H9 (cell line): ENCODE measurements around the gene ARID3A. TPM values are rescaled to one million over a fixed set of nuclear protein-coding genes. Genes with fewer than 3 reads are reported as not detected.

Experiments
- DNase-seq: peaks from one replicate; pipeline ENCODE4 v3.0.0-alpha.2; 2017
- H2AFZ ChIP-seq: one replicate; pipeline ENCODE4 v1.6.1; 2013; ENCODE audit warnings: mild to moderate bottlenecking, low read length, control low read depth, moderate library complexity
- H2AK5ac ChIP-seq: 2 replicates; pipeline ENCODE4 v1.6.1; 2013; ENCODE audit warnings: low read length, control low read depth, mixed read lengths; ENCODE audit not compliant: insufficient read length
- H2BK120ac ChIP-seq: one replicate; pipeline ENCODE4 v1.6.1; 2013; ENCODE audit warnings: low read depth, mild to moderate bottlenecking, low read length, control low read depth, inconsistent platforms; ENCODE audit not compliant: poor library complexity, severe bottlenecking
- H2BK12ac ChIP-seq: 2 replicates; pipeline ENCODE4 v1.6.1; 2013; ENCODE audit warnings: low read length, control low read depth, mixed read lengths, low read depth; ENCODE audit not compliant: insufficient read length
- H2BK15ac ChIP-seq: 2 replicates; pipeline ENCODE4 v1.6.1; 2013; ENCODE audit warnings: low read depth, low read length, control low read depth
- H2BK20ac ChIP-seq: one replicate; pipeline ENCODE4 v1.6.1; 2013; ENCODE audit warnings: low read depth, mild to moderate bottlenecking, low read length, control low read depth, inconsistent platforms; ENCODE audit not compliant: poor library complexity, severe bottlenecking
- H2BK5ac ChIP-seq: 2 replicates; pipeline ENCODE4 v1.6.1; 2013; ENCODE audit warnings: low read length, control low read depth, mixed read lengths; ENCODE audit not compliant: insufficient read length
- H3K14ac ChIP-seq: 2 replicates; pipeline ENCODE4 v1.6.1; 2013; ENCODE audit warnings: low read length, control low read depth; ENCODE audit not compliant: insufficient read depth
- H3K18ac ChIP-seq: 2 replicates; pipeline ENCODE4 v1.6.1; 2013; ENCODE audit warnings: low read depth, mild to moderate bottlenecking, mixed read lengths, low read length, control low read depth; ENCODE audit not compliant: insufficient read length
- H3K23ac ChIP-seq: 2 replicates; pipeline ENCODE4 v1.6.1; 2013; ENCODE audit warnings: low read length, control low read depth, mixed read lengths, low read depth; ENCODE audit not compliant: insufficient read length
- H3K23me2 ChIP-seq: 2 replicates; pipeline ENCODE4 v1.6.1; 2013; ENCODE audit warnings: low read depth, mild to moderate bottlenecking, mixed read lengths, low read length, control low read depth; ENCODE audit not compliant: insufficient read length, poor library complexity, severe bottlenecking
- H3K27ac ChIP-seq: 2 replicates; pipeline ENCODE4 v1.5.1; 2013; ENCODE audit warnings: low read length, control low read depth, mixed read lengths, low read depth; ENCODE audit not compliant: insufficient read length
- H3K27me3 ChIP-seq: 2 replicates; pipeline ENCODE4 v1.6.1; 2013; ENCODE audit warnings: low read length, control low read depth, inconsistent platforms; ENCODE audit not compliant: insufficient read depth
- H3K4ac ChIP-seq: 2 replicates; pipeline ENCODE4 v1.6.1; 2013; ENCODE audit warnings: low read depth, mild to moderate bottlenecking, control low read depth, inconsistent platforms, low read length, moderate library complexity
- H3K4me1 ChIP-seq: 2 replicates; pipeline ENCODE4 v1.6.1; 2013; ENCODE audit warnings: low read length, control low read depth, inconsistent platforms; ENCODE audit not compliant: insufficient read depth
- H3K4me2 ChIP-seq: 2 replicates; pipeline ENCODE4 v1.6.1; 2013; ENCODE audit warnings: low read length, control low read depth, mixed read lengths; ENCODE audit not compliant: insufficient read length, insufficient read depth
- H3K56ac ChIP-seq: 2 replicates; pipeline ENCODE4 v1.6.1; 2013; ENCODE audit warnings: low read depth, mild to moderate bottlenecking, mixed read lengths, low read length, control low read depth; ENCODE audit not compliant: insufficient read length
- H3K79me1 ChIP-seq: 2 replicates; pipeline ENCODE4 v1.6.1; 2013; ENCODE audit warnings: low read depth, mild to moderate bottlenecking, moderate library complexity, low read length, control low read depth, inconsistent platforms; ENCODE audit not compliant: insufficient read depth, poor library complexity, severe bottlenecking
- H3K79me2 ChIP-seq: 2 replicates; pipeline ENCODE4 v1.6.1; 2013; ENCODE audit warnings: low read length, control low read depth, inconsistent platforms; ENCODE audit not compliant: insufficient read depth
- H3K9ac ChIP-seq: 2 replicates; pipeline ENCODE4 v1.6.1; 2013; ENCODE audit warnings: low read length, control low read depth, mixed read lengths; ENCODE audit not compliant: insufficient read length; ENCODE audit errors: extremely low read depth
- H3K9me3 ChIP-seq: one replicate; pipeline ENCODE4 v1.6.1; 2013; ENCODE audit warnings: low read depth, low read length, inconsistent platforms; ENCODE audit not compliant: control insufficient read depth
- H3T11ph ChIP-seq: one replicate; pipeline ENCODE4 v1.6.1; 2013; ENCODE audit warnings: mild to moderate bottlenecking, low read length, control low read depth, inconsistent platforms
- H4K20me1 ChIP-seq: one replicate; pipeline ENCODE4 v1.6.1; 2013; ENCODE audit not compliant: control insufficient read depth, insufficient read length, insufficient read depth
- H4K5ac ChIP-seq: 2 replicates; pipeline ENCODE4 v1.6.1; 2013; ENCODE audit warnings: low read depth, mild to moderate bottlenecking, mixed read lengths, low read length, control low read depth; ENCODE audit not compliant: insufficient read length
- H4K8ac ChIP-seq: replicated peaks from 2 replicates; pipeline ENCODE4 v1.6.1; 2013; ENCODE audit warnings: low read length, control low read depth, mixed read lengths, low read depth; ENCODE audit not compliant: insufficient read length
- H4K91ac ChIP-seq: 2 replicates; pipeline ENCODE4 v1.6.1; 2013; ENCODE audit warnings: low read depth, mild to moderate bottlenecking, moderate library complexity, mixed read lengths, low read length, control low read depth; ENCODE audit not compliant: insufficient read length
- H3K27ac Mint-ChIP-seq, 3 experiments: 2 replicates in 2 of 3; 3 replicates in 1 of 3; pipeline ENCODE4 v1.8.0; 2020 to 2021; ENCODE audit warnings: mixed read lengths in 3 of 3, mild to moderate bottlenecking in 1 of 3, moderate library complexity in 1 of 3
- H3K27me3 Mint-ChIP-seq: 2 replicates; pipeline ENCODE4 v1.8.0; 2021; ENCODE audit warnings: low read depth, mild to moderate bottlenecking, moderate library complexity, mixed read lengths
- H3K36me3 Mint-ChIP-seq, 3 experiments: 2 replicates in 2 of 3; 3 replicates in 1 of 3; pipeline ENCODE4 v1.8.0; 2020 to 2021; ENCODE audit warnings: low read depth in 3 of 3, mixed read lengths in 3 of 3; ENCODE audit not compliant: insufficient read depth in 1 of 3
- H3K4me1 Mint-ChIP-seq, 2 experiments: 2 replicates each; pipeline ENCODE4 v1.8.0; 2020; ENCODE audit warnings: mixed read lengths in 2 of 2
- H3K4me3 Mint-ChIP-seq, 2 experiments: 2 replicates in 1 of 2; 3 replicates in 1 of 2; pipeline ENCODE4 v1.8.0; 2020 to 2021; ENCODE audit warnings: mild to moderate bottlenecking in 2 of 2, mixed read lengths in 2 of 2, moderate library complexity in 1 of 2
- H3K9me3 Mint-ChIP-seq, 2 experiments: 2 replicates in 1 of 2; 3 replicates in 1 of 2; pipeline ENCODE4 v1.8.0; 2020; ENCODE audit warnings: mild to moderate bottlenecking in 2 of 2, mixed read lengths in 2 of 2, moderate library complexity in 1 of 2
- WGBS: extraction: QIAGEN DNeasy Blood & Tissue Kit; methylation state at CpG from one replicate; pipeline ENCODE4 v1.1.7; 2013; ENCODE audit warnings: missing lambda C conversion rate, low lambda C conversion rate, mixed read lengths; ENCODE audit not compliant: insufficient read length; ENCODE audit errors: extremely low coverage; 5-methylcytosine and 5-hydroxymethylcytosine counted together
- total RNA-seq: library from RNA; stranded (reverse); gene quantifications from 2 replicates; pipeline ENCODE4 v1.2.1, GENCODE V29; 2021
- TF ChIP-seq, protein P1 (sequence below): fragments of 200-600 bp; sonication (generic); conservative IDR thresholded peaks from 3 replicates; pipeline ENCODE4 v1.8.0; 2021; ENCODE audit warnings: antibody characterized with exemption, mild to moderate bottlenecking

ARID3A gene
- total RNA-seq, 1 experiment from 2014 or later, result 98.3 TPM

GRCh38 chr19:950352-951066 lies 24.7 kb downstream of the ARID3A start:
- H4K20me1 ChIP-seq, result peaks cover 4% of the 10 kb centered on the region
- H3K9me3 ChIP-seq, result no peaks in the 10 kb centered on the region
- H3K4me1 Mint-ChIP-seq, result peaks cover 4 to 22% of the 10 kb centered on the region in 2 experiments; a peak in 3 of 4 replicates
- H4K5ac ChIP-seq, result no peak overlapping the region
- no peak overlapping the region for H2AFZ ChIP-seq
- H3K4me2 ChIP-seq, result no peak overlapping the region
- no peak overlapping the region for H3K4ac ChIP-seq
- peaks cover 3% of the 10 kb centered on the region; the same call in 1 of the 2 replicates for H3K4me1 ChIP-seq
- H4K8ac ChIP-seq, result no peak overlapping the region
- H3K23ac ChIP-seq, result no peak overlapping the region
- no peak overlapping the region for H2BK15ac ChIP-seq
- peak overlapping the region; percentile 52 to 91 (median 53); a peak in 5 of 7 replicates for H3K27ac Mint-ChIP-seq
- H3K56ac ChIP-seq, result no peak overlapping the region
- no peak overlapping the region for H2AK5ac ChIP-seq
- H4K91ac ChIP-seq, result no peak overlapping the region
- no peak overlapping the region for H2BK5ac ChIP-seq
- H3K14ac ChIP-seq, result no peak overlapping the region
- H3K27me3 Mint-ChIP-seq, result no peaks in the 10 kb centered on the region; the same call in 1 of the 2 replicates
- no peak for DNase-seq
- no peak overlapping the region for H3T11ph ChIP-seq
- no peak overlapping the region for H2BK12ac ChIP-seq
- H3K9ac ChIP-seq, result no peak overlapping the region
- H3K79me2 ChIP-seq, result 0 out of 2 replicates have a peak, but pooled peaks cover 3% of the 10 kb centered on the region
- H3K27ac ChIP-seq, result no peak overlapping the region
- peaks cover 0 to 9% (median 5%) of the 10 kb centered on the region in 3 experiments; a peak in 5 of 7 replicates for H3K36me3 Mint-ChIP-seq
- no CpG with 5 or more reads among the region's 17 CpGs for WGBS
- no peak overlapping the region; a peak in 1 of 5 replicates for H3K4me3 Mint-ChIP-seq
- no peak overlapping the region for H2BK120ac ChIP-seq
- TF ChIP-seq, protein P1, sequence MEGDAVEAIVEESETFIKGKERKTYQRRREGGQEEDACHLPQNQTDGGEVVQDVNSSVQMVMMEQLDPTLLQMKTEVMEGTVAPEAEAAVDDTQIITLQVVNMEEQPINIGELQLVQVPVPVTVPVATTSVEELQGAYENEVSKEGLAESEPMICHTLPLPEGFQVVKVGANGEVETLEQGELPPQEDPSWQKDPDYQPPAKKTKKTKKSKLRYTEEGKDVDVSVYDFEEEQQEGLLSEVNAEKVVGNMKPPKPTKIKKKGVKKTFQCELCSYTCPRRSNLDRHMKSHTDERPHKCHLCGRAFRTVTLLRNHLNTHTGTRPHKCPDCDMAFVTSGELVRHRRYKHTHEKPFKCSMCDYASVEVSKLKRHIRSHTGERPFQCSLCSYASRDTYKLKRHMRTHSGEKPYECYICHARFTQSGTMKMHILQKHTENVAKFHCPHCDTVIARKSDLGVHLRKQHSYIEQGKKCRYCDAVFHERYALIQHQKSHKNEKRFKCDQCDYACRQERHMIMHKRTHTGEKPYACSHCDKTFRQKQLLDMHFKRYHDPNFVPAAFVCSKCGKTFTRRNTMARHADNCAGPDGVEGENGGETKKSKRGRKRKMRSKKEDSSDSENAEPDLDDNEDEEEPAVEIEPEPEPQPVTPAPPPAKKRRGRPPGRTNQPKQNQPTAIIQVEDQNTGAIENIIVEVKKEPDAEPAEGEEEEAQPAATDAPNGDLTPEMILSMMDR, result no peak
- H2BK20ac ChIP-seq, result no peak overlapping the region
- H3K23me2 ChIP-seq, result no peaks in the 10 kb centered on the region
- H3K18ac ChIP-seq, result no peak overlapping the region
- no peaks in the 10 kb centered on the region for H3K9me3 Mint-ChIP-seq
- H3K27me3 ChIP-seq, result no peaks in the 10 kb centered on the region
- peaks cover 3% of the 10 kb centered on the region for H3K79me1 ChIP-seq
